ENCODE data around the gene INKA1.
A peak's percentile ranks its signal among the peaks of the same experiment; 100 is the strongest.

The INKA1 gene

GRCh38 chr3:49802719-49803464 lies at the start of gene INKA1:
TSS of gene INKA1 (plus strand) at chr3:49803261. CDS start at chr3:49803393, 132 bp downstream.
- in situ Hi-C loops (cut with MboI; ENCODE audit: low sequenced_read_pairs, unreplicated experiment): no loop called here
- TF ChIP-seq, protein P1, sequence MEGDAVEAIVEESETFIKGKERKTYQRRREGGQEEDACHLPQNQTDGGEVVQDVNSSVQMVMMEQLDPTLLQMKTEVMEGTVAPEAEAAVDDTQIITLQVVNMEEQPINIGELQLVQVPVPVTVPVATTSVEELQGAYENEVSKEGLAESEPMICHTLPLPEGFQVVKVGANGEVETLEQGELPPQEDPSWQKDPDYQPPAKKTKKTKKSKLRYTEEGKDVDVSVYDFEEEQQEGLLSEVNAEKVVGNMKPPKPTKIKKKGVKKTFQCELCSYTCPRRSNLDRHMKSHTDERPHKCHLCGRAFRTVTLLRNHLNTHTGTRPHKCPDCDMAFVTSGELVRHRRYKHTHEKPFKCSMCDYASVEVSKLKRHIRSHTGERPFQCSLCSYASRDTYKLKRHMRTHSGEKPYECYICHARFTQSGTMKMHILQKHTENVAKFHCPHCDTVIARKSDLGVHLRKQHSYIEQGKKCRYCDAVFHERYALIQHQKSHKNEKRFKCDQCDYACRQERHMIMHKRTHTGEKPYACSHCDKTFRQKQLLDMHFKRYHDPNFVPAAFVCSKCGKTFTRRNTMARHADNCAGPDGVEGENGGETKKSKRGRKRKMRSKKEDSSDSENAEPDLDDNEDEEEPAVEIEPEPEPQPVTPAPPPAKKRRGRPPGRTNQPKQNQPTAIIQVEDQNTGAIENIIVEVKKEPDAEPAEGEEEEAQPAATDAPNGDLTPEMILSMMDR (IDR thresholded peaks at IDR 0.05; ENCODE audit: borderline replicate concordance, control extremely low read depth, extremely low read depth, insufficient read depth, missing control alignments): peak; percentile 96
- DNase-seq (ENCODE audit: low spot score): peak; percentile 93

- in situ Hi-C loops (cut with MboI; ENCODE audit: low sequenced_read_pairs, unreplicated experiment): no loop called here
- TF ChIP-seq, protein P1 (IDR thresholded peaks at IDR 0.05; ENCODE audit: borderline replicate concordance, control extremely low read depth, extremely low read depth, insufficient read depth, missing control alignments): no peak
- DNase-seq (ENCODE audit: low spot score): no peak
Observed at GRCh38 chr3:49754536-49754935, 48.5 kb upstream of the INKA1 start.

GRCh38 chr3:49756036-49756435 lies 47.0 kb upstream of the INKA1 start:
- in situ Hi-C loops (cut with MboI; ENCODE audit: low sequenced_read_pairs, unreplicated experiment): no loop called here

DNA sequence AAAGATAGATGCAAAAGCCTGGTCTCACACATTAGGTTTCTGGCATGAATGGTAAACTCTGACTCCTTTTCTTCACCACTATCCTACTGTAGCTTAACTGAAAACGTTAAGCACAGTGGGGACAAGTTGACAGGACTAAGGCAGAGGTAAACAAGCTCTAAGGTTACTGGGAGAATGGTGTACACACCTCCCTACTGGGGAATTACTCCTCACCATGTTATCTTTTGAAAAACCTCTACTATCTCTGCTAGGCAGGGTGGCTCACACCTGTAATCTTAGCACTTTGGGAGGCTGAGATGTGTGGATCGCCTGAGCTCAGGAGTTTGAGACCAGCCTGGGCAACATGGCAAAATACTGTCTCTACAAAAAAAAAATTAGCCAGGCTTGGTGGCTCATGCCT lies 45.9 kb upstream of the INKA1 start:
- no peak for DNase-seq (ENCODE audit: low spot score)
- in situ Hi-C loops (cut with MboI; ENCODE audit: low sequenced_read_pairs, unreplicated experiment): no loop called here
- TF ChIP-seq, protein P1 (IDR thresholded peaks at IDR 0.05; ENCODE audit: borderline replicate concordance, control extremely low read depth, extremely low read depth, insufficient read depth, missing control alignments): no peak

More at GRCh38 chr3:49756036-49756435, 47.0 kb upstream of the INKA1 start:
- TF ChIP-seq, protein P1 (IDR thresholded peaks at IDR 0.05; ENCODE audit: borderline replicate concordance, control extremely low read depth, extremely low read depth, insufficient read depth, missing control alignments): no peak
- DNase-seq (ENCODE audit: low spot score): no peak

- in situ Hi-C loops (cut with MboI; ENCODE audit: low sequenced_read_pairs, unreplicated experiment): no loop called here
- TF ChIP-seq, protein P1 (IDR thresholded peaks at IDR 0.05; ENCODE audit: borderline replicate concordance, control extremely low read depth, extremely low read depth, insufficient read depth, missing control alignments): no peak
- DNase-seq (ENCODE audit: low spot score): no peak
Observed at GRCh38 chr3:49759226-49759625, 43.8 kb upstream of the INKA1 start.

GRCh38 chr3:49761661-49762060 lies 41.4 kb upstream of the INKA1 start:
- in situ Hi-C loops (cut with MboI; ENCODE audit: low sequenced_read_pairs, unreplicated experiment): no loop called here
- TF ChIP-seq, protein P1 (IDR thresholded peaks at IDR 0.05; ENCODE audit: borderline replicate concordance, control extremely low read depth, extremely low read depth, insufficient read depth, missing control alignments): no peak
- DNase-seq (ENCODE audit: low spot score): no peak

All from GM13976 (cell line).